Putamen (tissue), 1 donor: Measurements from ENCODE around the gene FAM228A.

Experiments used
- DNase-seq: peaks from one replicate; pipeline ENCODE4 v3.0.0-alpha.2; 2016; ENCODE audit warnings: low spot score

The FAM228A gene

DNA sequence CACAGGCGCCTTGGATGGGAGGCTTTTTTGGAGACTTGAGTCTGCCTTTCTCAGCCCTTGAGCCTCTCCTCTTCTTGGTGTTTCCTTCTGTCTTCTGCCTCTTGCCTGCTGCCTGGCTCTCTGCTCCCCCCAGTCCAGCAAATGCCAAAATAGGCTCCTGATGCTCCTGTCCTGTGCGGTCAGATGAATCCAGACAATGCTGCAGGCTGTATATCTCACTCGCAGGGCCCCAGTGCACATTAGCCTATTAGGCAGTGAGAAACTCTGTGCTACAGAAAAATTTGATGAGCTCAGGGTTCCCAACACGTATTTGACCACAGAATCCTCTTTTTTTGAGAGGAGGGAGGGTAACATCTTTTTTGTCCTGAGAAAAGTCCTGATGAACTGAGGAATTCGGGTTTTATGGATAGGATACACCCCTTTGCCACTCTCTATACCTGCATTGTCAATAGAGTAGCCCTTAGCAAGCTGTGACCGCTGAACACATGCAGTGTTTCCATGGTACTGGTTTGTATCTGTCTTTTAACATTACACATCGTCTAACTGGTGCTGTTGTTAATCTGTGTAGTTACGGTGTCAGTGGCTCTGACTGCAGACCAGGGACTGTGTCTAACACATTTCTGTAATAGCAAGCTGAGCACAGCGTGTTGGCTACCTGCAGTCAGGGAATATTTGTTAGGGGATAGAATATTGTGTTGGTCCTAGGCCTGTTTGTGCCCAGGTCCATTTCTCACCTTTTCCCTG lies 50.8 kb downstream of the FAM228A start:
- no peak for DNase-seq

GRCh38 chr2:24228470-24228869 lies 53.6 kb downstream of the FAM228A start:
- DNase-seq = no peak

- peak; percentile 91 for DNase-seq
Measured at GRCh38 chr2:24231461-24231881, 56.6 kb downstream of the FAM228A start.

DNA sequence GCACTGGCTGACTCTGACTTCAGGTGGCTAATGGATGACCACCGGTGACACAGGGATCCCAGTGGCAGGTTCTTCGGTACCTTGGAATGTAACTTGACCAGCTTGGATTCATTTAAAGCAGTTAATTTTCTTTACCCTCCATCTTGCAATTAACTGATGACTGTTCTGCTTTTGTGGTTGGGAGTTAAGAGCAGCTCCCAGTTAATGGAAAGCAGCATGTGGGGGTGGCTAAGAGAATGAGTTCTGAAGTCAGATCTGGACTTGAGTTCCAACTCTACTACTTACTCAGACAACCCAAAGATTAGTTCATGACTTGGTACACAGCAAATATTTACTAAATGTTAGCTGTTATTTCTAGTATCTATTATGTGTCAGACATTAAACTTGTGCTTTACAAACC lies 58.5 kb downstream of the FAM228A start:
- DNase-seq = no peak

- DNase-seq = no peak
Measured at GRCh38 chr2:24237313-24237712, 62.5 kb downstream of the FAM228A start.

DNA sequence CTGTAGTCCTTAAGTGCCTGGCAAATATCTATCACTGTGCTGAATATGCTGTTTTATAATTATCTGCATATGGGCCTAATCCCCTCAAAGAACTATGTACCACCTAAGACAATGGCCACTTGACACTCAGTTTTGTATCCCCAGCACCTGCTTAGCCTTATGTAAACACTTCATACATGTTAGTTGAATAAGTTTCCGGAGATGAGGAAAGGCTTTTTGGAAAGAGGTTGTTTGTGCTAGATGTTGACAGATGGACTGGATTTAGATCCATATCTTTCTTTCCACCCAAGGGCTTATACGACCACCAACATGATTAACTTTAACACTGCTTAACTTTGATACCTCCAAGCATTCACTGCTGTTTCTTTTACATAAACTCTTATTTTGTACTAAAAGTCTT lies 63.3 kb downstream of the FAM228A start:
- DNase-seq = no peak

GRCh38 chr2:24239553-24239952 lies 64.7 kb downstream of the FAM228A start:
- DNase-seq = no peak
